Fibroblast of peridontal ligament (primary cell): Measurements from ENCODE around the gene REEP1.
"Not testable (repeated sequence)": the region's sequence is repeated elsewhere in the genome, so short reads cannot be mapped to it uniquely, and the experiment has no call there.

Source experiments
- DNase-seq: peaks from one replicate; pipeline ENCODE4 v3.0.0-alpha.2; 2010; ENCODE audit errors: extremely low read depth

Gene REEP1

DNA sequence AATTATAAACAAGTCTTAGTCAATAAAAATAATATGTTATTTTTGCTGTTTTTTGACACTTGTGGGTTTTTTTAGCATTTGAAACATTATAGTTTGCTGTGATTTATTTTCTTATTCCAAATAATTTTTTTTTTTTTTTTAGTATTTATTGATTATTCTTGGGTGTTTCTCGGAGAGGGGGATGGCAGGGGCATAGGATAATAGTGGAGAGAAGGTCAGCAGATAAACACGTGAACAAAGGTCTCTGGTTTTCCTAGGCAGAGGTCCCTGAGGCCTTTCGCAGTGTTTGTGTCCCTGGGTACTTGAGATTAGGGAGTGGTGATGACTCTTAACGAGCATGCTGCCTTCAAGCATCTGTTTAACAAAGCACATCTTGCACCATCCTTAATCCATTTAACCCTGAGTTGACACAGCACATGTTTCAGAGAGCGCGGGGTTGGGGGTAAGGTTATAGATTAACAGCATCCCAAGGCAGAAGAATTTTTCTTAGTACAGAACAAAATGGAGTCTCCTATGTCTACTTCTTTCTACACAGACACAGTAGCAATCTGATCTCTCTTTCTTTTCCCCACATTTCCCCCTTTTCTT lies 8.5 kb upstream of the REEP1 start:
- not testable (repeated sequence) for DNase-seq

DNA sequence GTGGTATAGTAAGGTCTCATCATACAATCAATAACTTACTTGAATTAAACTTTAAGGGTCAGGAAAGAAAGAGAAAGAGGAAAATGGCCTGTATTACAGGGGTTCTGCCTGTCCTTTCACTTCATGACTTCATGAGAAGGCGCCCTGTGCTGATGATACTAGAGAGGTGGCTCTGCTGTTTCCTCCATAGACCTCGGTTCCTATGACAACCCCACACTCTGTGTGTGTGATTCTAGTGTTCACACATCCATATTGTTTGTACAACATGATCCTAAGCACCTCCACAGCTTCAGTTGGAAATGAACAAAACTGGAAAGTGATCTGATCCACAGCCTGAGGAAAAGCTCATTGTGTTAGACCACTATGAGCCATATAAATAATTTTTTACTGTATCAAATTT lies 7.0 kb upstream of the REEP1 start:
- no peak for DNase-seq

DNA sequence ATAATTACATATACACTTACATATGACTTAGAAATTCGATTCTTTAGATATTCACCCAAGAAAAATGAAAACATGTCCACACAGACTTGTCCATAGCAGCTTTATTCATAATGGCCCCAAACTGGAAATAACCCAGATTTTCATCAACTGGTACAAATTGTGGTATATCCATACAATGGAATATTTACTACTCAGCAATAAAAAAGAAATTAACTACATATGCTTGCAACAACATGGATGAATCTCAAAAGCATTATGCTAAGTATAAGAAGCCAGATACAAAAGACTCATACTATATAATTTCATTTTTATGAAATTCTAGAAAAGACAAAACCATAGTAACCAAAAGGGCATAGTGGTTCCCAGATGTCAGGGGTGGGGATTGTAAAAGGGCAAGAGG lies 5.1 kb upstream of the REEP1 start:
- DNase-seq = no peak

DNA sequence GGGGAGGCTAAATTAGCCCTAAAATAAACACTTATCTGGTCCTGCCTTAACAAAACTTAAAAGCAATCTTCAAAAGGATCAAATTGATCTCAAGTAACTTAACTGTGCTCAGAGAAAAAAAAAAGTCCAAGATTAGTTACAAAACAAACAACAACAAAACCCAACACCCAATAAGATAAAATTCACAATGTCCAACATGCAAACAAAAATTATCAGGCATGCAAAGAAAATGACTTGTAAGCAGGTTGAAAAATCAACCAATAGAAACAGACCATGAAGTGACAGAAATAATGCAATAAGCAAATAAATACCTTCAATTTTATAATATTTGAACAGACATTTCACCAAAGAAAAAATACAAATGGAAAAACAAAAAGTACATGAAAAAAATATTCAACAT lies 4.0 kb upstream of the REEP1 start:
- no peak for DNase-seq

DNA sequence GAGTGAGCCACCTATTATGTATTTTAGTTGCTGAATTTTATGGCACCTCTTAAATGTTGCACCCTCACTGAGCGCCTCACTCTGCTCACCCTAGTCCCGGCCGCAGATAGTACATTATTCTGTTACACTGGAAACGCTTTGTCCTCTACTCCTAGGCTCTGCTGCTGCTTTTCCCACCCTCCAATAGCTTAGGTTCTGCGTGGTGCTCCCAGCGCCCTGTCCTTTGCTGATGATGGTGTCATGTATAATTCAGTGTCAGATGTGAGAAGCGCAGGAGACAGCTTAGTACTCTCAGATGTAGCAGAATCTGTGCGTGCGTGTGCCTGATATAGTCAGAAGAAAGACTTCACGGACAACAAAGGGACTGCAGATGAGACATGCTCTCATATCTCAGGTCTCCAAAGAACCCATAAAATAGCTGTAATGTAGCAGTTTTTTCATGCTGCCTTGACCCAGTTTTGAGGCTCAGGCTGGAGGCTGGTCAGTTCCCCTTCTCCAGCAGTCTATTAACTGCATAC lies 1.4 kb upstream of the REEP1 start:
- no peak for DNase-seq

DNA sequence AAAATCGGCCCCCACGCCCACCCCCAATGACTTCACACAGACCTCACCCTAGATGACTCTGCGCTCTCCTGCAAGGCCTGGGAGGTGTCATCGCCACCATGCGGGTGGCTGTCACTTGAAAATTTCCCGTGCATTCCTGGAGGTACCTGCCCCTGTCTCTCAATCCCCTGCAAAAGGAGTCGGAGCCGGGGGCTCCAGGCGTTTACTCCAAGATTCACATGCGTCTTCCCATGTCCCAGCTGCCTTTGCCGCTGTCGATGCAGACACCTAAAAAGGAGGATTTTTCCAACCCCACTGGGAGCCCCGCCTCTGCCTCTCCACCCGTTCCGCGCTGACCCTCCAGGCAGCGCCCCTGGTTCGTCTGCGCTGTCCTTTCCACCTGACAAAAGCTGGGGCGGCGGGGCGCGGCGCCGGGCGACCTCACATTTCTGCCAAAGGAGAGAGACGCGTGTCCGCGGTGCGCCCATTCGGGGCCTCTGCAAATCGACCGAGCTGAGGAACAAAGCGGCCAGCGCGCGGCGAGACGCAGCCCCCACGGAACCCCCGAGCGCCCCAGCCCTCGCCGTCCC lies 667 bp downstream of the REEP1 start:
- no peak for DNase-seq

DNA sequence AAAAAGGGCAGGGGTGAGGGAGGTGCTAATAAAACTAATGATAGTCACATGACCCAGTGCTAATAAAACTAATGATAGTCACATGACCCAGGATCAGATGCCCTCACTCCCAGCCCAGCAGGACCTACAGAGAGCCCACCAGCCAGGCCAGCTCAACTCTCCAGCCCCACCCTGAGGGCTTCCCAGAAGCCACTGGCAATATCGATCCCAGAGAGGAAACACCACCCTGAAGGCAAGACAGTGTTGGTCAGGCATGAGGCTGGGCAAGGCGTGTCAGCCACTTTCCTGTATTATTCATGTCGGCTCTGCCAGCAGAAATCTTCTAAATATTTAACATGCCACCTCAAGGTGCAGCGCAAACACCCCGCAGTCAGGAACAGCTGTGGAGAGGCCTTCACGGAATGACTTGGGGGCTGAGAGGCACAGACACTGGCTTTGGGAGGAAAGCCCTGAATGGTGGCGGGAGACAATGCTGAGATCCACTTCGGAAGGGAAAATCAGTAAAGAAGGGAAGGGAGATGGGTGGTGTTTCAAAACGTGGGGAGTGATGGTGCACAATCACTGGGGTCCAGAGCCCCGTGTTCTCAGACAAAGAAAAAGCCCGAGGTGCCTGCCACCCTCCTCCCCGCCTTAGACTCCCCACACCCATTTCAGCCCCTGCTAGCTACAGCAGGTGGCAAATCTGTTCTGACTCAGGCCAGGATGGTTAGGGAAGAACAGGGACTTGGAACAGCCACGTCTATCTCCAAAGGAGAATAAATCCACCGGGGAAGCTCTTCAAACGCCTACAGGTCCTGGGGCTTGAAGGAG lies 1.4 kb downstream of the REEP1 start:
- DNase-seq = no peak

DNA sequence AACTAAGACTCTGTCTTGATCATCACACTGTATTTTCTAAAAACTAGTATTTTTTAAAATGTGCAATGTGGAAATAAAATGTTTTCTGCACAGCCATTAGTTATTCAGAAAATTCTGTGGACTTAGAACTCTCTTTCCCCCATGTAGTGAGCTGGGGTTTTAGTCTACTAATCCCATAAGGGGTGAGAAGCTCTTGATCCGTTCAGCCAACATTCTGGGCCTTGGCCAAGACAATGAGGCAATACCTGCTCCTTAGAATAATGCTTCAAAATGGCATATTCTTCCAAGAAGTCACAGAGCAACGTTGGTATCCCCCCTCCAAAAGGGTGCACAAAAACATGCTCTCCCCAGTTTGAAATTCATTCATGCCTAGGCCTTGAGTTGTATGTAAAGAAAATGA lies 4.0 kb downstream of the REEP1 start:
- DNase-seq = no peak

DNA sequence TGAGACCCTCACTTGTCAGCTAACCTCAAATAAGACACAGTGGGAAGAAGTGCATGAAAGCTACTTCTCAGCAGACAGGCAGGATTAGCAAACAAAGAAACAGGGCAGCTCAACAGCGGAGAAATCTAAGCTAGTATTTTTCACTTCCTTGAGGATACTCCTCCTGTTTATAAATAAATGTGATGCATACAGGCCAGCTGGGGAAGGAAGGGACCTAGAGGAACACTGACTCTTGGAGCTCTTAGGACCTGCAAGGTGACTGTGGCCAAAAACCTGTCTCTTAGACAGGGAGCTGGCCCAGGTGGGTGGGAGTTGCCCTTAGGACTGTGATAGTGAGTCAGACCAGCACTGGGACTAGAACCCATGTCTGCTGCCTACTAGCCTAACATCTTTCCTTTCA lies 4.8 kb downstream of the REEP1 start:
- no peak for DNase-seq

DNA sequence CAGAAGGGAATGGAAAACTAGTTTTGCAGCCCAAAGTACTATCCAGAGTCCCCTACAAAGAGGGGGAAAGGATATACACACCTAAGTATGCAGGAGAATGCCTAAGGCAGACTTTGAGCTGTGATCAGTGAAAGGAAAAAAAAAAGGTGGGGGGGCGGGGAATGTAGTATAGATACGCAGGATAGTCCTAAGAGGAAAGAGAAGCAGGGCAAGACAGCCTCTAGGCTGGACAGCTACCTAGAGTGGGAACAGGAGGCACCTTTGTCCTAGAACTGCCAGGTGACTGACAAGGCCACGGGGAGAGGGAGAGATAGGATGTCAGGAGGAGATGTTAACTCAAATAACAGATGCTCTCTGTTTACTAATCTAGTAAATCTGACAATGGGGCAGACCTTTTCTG lies 6.0 kb downstream of the REEP1 start:
- no peak for DNase-seq

DNA sequence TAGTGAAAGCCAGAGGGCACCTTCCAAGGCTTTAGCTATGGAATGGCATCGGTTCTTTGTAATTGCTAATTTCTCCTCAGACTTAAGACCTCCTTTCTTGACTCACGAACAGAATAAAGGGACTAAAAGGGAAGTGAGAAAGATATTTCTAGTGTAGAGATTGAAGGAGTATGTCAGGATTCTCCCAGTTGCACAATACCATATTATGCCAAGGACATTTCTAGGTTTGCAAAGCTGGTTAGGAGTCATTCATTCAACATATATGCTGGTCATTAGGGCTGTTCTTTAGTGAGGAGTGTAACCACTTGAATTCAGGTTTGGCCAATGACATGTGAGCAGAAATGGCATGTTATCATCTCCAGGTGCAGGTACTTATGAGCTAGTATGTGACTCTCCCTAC lies 7.4 kb downstream of the REEP1 start:
- no peak for DNase-seq

DNA sequence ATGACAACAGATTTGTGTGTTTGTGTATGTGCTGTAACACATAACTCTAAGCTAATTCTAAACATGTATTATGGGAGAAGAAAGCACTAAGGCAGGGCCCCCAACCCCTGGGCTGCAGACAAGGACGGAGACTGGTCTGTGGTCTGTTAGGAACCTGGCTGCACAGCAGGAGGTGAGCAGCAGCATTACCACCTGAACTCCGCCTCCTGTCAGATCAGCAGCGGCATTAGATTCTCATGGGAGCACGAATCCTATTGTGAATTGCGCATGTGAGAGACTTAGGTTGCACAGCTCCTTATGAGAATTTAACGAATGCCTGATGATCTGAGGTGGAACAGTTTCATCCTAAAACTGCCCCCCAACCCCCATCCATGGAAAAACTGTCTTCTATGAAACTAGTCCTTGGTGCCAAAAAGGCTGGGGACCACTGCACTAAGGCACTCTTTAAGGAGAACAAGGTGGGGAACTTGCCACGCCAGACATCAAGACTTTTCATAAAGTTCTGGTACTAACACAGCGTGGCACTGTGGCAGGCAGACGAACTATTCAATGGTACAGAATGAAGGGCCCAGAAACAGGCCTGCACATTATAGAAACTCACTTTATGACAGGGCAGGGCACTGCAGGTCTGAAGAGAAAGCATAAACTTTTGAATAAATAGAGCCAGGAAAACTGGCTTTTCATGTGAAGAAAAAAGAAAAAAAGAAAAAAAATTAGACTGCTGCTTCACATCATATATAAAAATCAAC lies 14.0 kb downstream of the REEP1 start:
- no peak for DNase-seq

DNA sequence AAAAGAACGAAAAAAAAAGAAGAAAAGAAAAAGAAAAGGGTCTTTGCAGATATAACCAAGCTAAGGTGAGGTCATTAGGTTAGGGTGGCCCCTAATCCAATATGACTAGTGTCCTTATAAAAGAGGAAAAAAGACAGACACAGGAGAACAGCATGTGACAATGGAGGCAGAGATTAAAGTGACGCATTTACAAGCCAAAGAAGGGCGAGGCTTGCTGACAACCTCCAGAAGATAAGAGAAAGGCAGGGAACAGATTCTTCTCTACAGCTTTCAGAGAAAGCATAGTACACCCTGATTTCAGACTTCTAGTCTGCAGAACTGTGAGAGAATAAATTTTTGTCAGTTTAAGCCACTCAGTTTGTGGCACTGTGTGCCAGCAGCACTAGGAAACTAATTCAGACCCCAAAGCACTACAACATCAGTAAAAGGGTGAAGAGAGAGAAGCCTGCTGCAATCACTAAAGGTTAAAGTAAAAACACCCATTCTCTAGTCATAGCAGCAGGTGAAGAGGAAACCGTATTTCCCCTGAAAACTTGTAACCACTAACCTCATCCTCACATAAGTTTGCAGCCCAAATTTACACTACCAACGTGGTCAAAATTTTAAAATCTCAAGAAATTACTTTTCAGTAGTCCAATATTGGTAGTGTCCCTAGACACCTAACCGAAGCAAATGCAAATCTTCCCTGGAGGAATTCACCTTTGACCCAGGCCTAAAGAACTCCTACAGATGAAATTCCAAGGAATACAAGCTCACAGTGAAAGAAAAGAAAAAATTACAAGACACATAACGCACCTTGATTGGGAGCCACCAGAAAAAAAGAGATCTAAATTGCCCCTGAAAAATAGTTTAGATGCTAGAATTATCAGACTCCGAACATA lies 17.5 kb downstream of the REEP1 start:
- no peak for DNase-seq

DNA sequence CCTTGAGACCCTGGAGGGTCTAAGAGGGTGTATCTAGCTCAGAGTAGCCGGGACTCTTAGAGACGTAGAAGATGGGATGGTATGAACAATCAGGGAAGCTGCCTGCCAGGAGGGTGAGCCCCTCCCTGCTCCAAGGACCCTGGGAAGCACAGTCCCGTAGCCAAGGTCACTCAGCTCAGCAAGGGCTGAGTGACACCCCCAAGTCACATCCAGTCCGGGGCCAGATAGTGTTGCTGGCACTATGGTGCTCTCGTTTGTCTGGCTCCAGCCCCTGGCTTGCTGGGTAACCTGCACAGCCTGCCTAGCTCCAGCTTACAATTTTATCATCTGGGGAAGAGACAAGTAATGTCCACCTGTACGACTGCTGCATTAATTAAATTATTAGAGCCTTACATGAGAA lies 22.3 kb downstream of the REEP1 start:
- no peak for DNase-seq

DNA sequence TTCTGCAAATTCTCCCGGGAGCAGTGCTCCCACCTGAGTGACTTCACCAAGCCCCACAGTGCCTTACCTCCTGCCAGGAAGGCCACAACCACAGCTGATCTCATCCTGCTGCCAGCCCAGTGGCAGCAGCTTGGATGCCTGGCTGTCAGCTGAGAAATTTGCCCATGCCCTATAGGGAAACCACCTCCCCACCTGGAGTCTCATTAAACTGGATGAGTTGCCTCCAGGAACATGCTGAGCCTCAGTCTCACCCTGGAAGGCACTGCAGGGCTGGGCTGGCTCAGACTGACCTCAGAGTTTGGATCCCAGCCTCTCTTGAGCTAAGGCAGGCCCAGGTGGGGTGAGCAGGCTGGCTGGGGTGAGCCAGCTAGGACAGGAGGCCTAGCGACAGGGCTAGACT lies 23.3 kb downstream of the REEP1 start:
- DNase-seq = no peak

DNA sequence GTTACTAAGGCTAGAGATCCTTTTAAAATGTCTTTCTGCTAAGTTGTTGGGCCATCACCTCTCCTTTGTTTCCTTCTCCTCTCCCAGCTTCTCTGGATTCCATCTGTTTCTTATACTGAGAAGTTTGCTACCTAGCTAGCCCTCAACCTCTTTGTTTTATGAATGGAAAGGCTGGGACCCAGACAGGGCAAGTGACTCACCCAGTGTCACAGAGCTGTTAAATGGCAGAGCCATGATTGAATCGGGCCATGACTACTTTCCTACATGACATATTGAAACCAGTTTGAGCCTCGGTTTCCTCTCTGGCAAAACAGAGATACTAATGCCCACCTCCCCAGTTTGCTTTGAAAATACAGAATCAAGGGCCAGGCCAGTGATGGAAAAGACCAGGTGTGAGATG lies 24.1 kb downstream of the REEP1 start:
- DNase-seq = no peak

DNA sequence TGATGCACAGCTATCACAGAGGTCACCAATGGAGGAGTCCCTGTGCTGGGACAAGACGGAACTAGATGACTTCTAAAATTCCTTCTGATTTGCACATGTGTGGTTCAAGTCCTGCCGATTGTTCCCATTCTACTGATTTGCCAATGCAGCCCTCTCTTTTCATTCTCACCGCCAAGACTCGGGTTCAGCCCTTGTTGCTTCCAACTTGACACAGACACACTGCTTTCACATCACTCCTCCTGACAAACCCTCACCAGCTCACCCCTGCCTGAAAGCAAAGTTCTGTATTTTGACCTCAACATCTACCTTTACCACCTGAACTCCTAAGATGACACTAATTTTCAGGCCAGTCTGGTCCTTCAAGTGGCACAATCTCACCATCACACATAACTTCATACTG lies 25.5 kb downstream of the REEP1 start:
- DNase-seq = no peak

DNA sequence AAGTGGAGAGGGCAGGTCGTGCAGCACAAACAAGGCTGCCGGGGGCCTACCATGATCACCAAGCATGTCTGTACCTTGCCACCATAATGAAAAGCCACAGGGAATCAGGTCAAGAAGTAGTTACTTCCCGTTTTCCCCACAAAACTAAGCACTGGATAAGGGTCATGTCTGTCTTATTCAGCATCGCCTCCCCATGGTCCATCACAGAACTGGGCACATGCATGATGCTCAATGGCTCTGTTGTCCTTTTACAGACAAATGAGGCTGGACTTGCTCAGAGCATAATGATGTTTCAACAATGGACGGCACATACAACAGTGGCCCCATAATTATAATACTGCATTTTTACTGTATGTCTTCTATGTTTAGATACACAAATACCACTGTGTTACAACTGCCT lies 27.5 kb downstream of the REEP1 start:
- no peak for DNase-seq

DNA sequence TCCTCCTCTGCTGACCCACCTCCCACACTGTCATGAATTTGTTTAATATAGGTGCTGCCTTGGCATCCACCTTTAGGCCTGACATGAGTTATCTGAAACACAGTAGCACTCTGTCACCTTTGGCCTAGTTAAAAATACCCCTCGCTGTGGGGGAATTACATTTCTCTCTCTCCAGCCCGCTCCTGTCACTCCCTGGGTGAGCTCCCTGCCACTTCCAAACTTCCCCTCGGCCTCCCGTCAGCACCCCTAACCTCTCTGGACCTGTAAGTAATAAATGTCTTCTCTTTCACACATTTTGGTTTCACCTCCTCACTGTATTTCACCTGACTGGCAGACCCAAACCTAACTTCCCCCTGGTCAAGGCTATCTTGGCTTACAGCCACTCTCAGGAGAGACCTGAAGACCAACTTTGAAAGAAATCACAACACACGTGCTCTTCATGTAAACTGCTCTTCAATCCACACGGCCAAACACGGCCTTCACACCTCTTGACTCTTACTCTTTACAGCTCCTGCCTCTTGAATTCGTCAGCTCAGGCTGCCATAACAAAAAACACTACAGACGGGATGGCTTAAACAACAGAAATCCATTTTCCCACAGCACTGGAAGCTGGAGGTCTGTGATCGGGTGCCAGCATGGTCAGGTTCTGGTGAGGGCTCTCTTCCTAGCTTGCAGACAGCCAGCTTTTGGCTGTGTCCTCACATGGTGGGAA lies 28.3 kb downstream of the REEP1 start:
- no peak for DNase-seq

DNA sequence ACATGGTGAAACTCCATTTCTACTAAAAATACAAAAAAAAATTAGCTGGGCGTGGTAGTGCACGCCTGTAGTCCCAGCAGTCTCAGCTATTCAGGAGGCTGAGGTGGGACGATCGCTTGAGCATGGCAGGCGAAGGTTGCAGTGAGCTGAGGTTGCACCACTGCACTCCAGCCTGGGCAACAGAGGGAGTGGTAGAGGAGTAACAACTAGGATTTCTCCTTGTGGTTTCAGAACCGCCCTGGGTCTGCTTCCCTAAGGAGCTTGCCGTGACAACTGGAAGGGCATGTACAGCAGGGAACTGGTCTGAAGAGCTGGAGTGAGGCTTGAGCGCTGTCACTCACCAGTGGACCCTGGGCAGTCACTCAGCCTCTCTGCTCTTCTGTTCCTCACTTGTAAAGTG lies 29.1 kb downstream of the REEP1 start:
- no peak for DNase-seq

DNA sequence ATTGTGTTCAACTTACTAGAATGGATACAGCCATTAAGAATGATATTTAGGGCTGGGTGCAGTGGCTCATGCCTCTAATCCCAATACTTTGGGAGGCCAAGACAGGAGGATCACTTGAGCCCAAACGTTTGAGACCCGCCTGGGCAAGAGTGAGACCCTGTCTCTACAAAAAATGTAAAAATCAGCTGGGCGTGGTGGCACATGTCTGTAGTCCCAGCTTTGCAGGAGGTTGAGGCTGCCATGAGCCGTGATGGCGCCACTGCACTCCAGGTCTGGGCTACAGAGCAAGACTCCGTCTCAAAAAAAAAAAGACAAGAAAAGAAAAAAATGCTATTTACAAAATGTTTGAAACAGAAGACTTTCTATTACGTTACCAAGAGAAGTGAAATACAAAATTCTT lies 30.0 kb downstream of the REEP1 start:
- DNase-seq = no peak
